NCI-H82 (cell line): ENCODE data around the gene IL12RB1.

ENCODE experiments used
- DNase-seq: peaks from one replicate; lab custom pipeline; 2025; lab: John Stamatoyannopoulos, UW

The IL12RB1 gene

GRCh38 chr19:18086590-18087138 lies at the start of gene IL12RB1:
Gene IL12RB1 (minus strand): TSS chr19:18086934. CDS start chr19:18086823, 111 bp downstream.
- DNase-seq: no peak

GRCh38 chr19:18135712-18136584 lies 49.2 kb upstream of the IL12RB1 start:
- no peak for DNase-seq

GRCh38 chr19:18131841-18132596 lies 45.3 kb upstream of the IL12RB1 start:
- peak; percentile 84 for DNase-seq

- no peak for DNase-seq
These were observed 43.9 kb upstream of the IL12RB1 start for GRCh38 chr19:18130523-18131242.

- DNase-seq: no peak
These were observed 42.1 kb upstream of the IL12RB1 start for GRCh38 chr19:18128805-18129204.

GRCh38 chr19:18128044-18128443 lies 41.3 kb upstream of the IL12RB1 start:
- no peak for DNase-seq

- no peak for DNase-seq
These were observed 39.4 kb upstream of the IL12RB1 start for GRCh38 chr19:18126097-18126496.

- no peak for DNase-seq
These were observed 37.1 kb upstream of the IL12RB1 start for GRCh38 chr19:18123819-18124218.

GRCh38 chr19:18122860-18123795 lies 36.4 kb upstream of the IL12RB1 start:
- no peak for DNase-seq

- DNase-seq: no peak
These were observed 35.7 kb upstream of the IL12RB1 start for GRCh38 chr19:18122424-18122823.

GRCh38 chr19:18121166-18121565 lies 34.4 kb upstream of the IL12RB1 start:
- no peak for DNase-seq

GRCh38 chr19:18120127-18120526 lies 33.4 kb upstream of the IL12RB1 start:
- DNase-seq: no peak

GRCh38 chr19:18119717-18120105 lies 33.0 kb upstream of the IL12RB1 start:
- no peak for DNase-seq

- no peak for DNase-seq
These were observed 32.4 kb upstream of the IL12RB1 start for GRCh38 chr19:18119013-18119716.

- DNase-seq: no peak
These were observed 31.8 kb upstream of the IL12RB1 start for GRCh38 chr19:18118420-18119012.

- DNase-seq: peak; percentile 97
These were observed 31.1 kb upstream of the IL12RB1 start for GRCh38 chr19:18117692-18118378.

- DNase-seq: no peak
These were observed 30.6 kb upstream of the IL12RB1 start for GRCh38 chr19:18117364-18117691.

- DNase-seq: no peak
These were observed 27.7 kb upstream of the IL12RB1 start for GRCh38 chr19:18114483-18114882.

- no peak for DNase-seq
These were observed 27.1 kb upstream of the IL12RB1 start for GRCh38 chr19:18113827-18114226.
